Measurements from ENCODE around the gene BCR. TPM values are rescaled to one million over a fixed set of nuclear protein-coding genes. Genes with fewer than 3 reads are reported as not detected.

The BCR gene
- total and polyA plus RNA-seq, 2 donors from 2014 or later, result 45.0 to 97.7 TPM

DNA sequence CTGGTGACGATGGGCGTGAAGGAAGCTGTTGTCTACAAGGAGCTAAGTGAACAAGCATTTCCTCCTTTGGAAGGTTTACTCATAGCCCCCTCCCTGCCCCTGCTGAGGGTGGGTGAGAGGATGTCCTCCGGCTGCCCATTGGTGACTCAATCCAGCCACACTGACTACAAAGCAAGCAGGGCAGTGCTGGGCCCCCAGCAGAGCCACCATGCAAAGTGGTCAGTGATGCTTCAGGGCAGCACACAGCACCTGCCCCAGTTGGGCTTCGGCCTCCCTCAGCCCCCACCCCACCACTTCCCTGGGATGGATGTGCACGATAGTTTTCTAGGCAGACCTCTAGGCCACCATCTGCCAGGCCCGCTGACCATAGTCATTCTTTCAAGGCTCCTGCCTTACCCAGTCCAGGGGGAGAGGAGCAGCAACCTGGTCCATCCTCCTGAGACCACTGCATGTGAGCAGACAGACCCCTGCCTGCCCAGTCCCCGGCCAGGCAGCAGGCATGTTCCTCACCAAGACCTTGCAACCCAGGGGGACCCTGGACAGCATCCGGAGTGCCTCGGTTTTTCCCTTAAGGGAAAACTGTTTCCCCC is 125.1 kb downstream of the BCR start:
- no peak for FAIRE-seq
- no peak for TF ChIP-seq CTCF (IDR thresholded peaks at IDR 0.05; ENCODE audit: borderline replicate concordance, extremely low read depth, insufficient read depth)
- peak overlapping the region in 1 of 3 donors; percentile 34 for H3K9ac ChIP-seq (ENCODE audit: low read length in 3 of 3)
- peak in 1 of 5 donors; percentile 86 for DNase-seq
- peak overlapping the region; percentile 64 to 89 for H3K27ac ChIP-seq (ENCODE audit: low read depth in 2 of 2, low read length in 2 of 2)
- intact Hi-C loops (cut with DNase I), result no loop called here
- peaks cover 0 to 17% (median 16%) of the 10 kb centered on the region in 3 donors for H3K4me1 ChIP-seq (ENCODE audit: control insufficient read depth in 2 of 3, insufficient read depth in 2 of 3, low read depth in 1 of 3, low read length in 3 of 3)
- H3K27me3 ChIP-seq (ENCODE audit: control insufficient read depth, insufficient read depth, low read length), result no peaks in the 10 kb centered on the region
- no peaks in the 10 kb centered on the region for H3K9me3 ChIP-seq (ENCODE audit: control insufficient read depth in 2 of 3, insufficient read depth in 1 of 3, low read length in 3 of 3)
- H3K4me3 ChIP-seq (ENCODE audit: low read length in 3 of 3), result peak overlapping the region in 1 of 3 donors; percentile 32
- peaks cover 0 to 11% (median 5%) of the 10 kb centered on the region in 3 donors for H3K36me3 ChIP-seq (ENCODE audit: control insufficient read depth in 2 of 3, insufficient read depth in 3 of 3, low read length in 3 of 3)

- H3K27ac ChIP-seq (ENCODE audit: low read depth in 2 of 2, low read length in 2 of 2), result peak overlapping the region; percentile 89 to 95
- H3K36me3 ChIP-seq (ENCODE audit: control insufficient read depth in 2 of 3, insufficient read depth in 3 of 3, low read length in 3 of 3), result peaks cover 0 to 11% (median 5%) of the 10 kb centered on the region in 3 donors
- TF ChIP-seq CTCF (IDR thresholded peaks at IDR 0.05; ENCODE audit: borderline replicate concordance, extremely low read depth, insufficient read depth), result no peak
- peak overlapping the region in 1 of 3 donors; percentile 32 for H3K4me3 ChIP-seq (ENCODE audit: low read length in 3 of 3)
- peaks cover 0 to 17% (median 16%) of the 10 kb centered on the region in 3 donors for H3K4me1 ChIP-seq (ENCODE audit: control insufficient read depth in 2 of 3, insufficient read depth in 2 of 3, low read depth in 1 of 3, low read length in 3 of 3)
- FAIRE-seq, result no peak
- no peaks in the 10 kb centered on the region for H3K9me3 ChIP-seq (ENCODE audit: control insufficient read depth in 2 of 3, insufficient read depth in 1 of 3, low read length in 3 of 3)
- no peak overlapping the region for H3K9ac ChIP-seq (ENCODE audit: low read length in 3 of 3)
- intact Hi-C loops (cut with DNase I), result no loop called here
- H3K27me3 ChIP-seq (ENCODE audit: control insufficient read depth, insufficient read depth, low read length), result no peaks in the 10 kb centered on the region
- peak in 4 of 5 donors; percentile 42 to 95 (median 58) for DNase-seq
These were observed 125.6 kb downstream of the BCR start for GRCh38 chr22:23305922-23306374.

DNA sequence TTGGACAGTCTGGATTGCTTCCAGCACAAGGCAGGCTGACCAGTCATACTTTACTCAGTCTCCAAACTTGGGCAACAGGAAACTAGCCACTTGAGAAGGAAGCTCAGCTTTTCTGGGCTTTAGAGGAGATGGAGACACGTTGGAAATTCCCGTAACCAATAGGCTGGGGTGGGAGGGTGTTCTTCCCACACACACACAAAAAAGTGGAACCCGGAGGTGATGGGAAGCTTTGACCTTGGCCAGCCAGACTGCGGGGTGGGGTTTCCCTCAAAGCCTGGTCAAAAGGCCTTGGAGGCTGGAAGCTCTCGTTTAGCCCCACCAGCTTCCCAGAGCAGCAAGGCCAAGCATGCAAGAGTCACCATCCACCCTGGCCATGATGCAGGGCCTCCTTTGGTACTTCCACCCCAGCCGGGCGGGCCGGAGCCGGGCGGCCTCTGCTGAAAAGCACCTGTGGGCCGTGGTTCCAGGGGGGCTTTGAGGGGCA is 126.2 kb downstream of the BCR start:
- FAIRE-seq (no peak), DNase-seq (peak in 1 of 5 donors; percentile 87)
- intact Hi-C loops (cut with DNase I), result no loop called here
- Histone ChIP-seq H3K27ac (ENCODE audit: low read depth in 2 of 2, low read length in 2 of 2) (peak overlapping the region; percentile 86 to 95), H3K4me1 (ENCODE audit: control insufficient read depth in 2 of 3, insufficient read depth in 2 of 3, low read depth in 1 of 3, low read length in 3 of 3) (peaks cover 0 to 17% (median 16%) of the 10 kb centered on the region in 3 donors), H3K9me3 (ENCODE audit: control insufficient read depth in 2 of 3, insufficient read depth in 1 of 3, low read length in 3 of 3) (no peaks in the 10 kb centered on the region), H3K36me3 (ENCODE audit: control insufficient read depth in 2 of 3, insufficient read depth in 3 of 3, low read length in 3 of 3) (peaks cover 0 to 11% (median 5%) of the 10 kb centered on the region in 3 donors), H3K27me3 (ENCODE audit: control insufficient read depth, insufficient read depth, low read length) (no peaks in the 10 kb centered on the region), H3K9ac (ENCODE audit: low read length in 3 of 3) (peak overlapping the region in 1 of 3 donors; percentile 10), H3K4me3 (ENCODE audit: low read length in 3 of 3) (no peak overlapping the region)
- TF ChIP-seq CTCF (IDR thresholded peaks at IDR 0.05; ENCODE audit: borderline replicate concordance, extremely low read depth, insufficient read depth), result no peak
